SH-SY5Y (cell line): Measurements from ENCODE around the gene ZACN.

Source experiments
- GATA2 ChIP-seq: IDR thresholded peaks from 2 replicates; pipeline ENCODE4 v1.6.1; 2011; ENCODE audit warnings: mild to moderate bottlenecking, low read depth, low read length
- GATA3 ChIP-seq: IDR thresholded peaks from 2 replicates; pipeline ENCODE4 v1.6.1; 2011; ENCODE audit warnings: low read depth, mild to moderate bottlenecking, low read length, moderate library complexity

- no peak for TF ChIP-seq GATA2
- TF ChIP-seq GATA3: no peak
Measured at GRCh38 chr17:76106703-76107102, 27.7 kb downstream of the ZACN start.
